ENCODE results near the gene BSG.

- no peak for TF ChIP-seq CTCF (IDR thresholded peaks at IDR 0.05)
- TF ChIP-seq POLR2A (IDR thresholded peaks at IDR 0.05): no peak
These were observed 46.4 kb downstream of the BSG start for GRCh38 chr19:618674-619285.

Data from heart left ventricle (tissue), 13 donors.